ENCODE data around the gene SNX9. TPM values are rescaled to one million over a fixed set of nuclear protein-coding genes. Genes with fewer than 3 reads are reported as not detected.

SNX9 gene
- total RNA-seq, 1 experiment from 2014 or later: not detected

DNA sequence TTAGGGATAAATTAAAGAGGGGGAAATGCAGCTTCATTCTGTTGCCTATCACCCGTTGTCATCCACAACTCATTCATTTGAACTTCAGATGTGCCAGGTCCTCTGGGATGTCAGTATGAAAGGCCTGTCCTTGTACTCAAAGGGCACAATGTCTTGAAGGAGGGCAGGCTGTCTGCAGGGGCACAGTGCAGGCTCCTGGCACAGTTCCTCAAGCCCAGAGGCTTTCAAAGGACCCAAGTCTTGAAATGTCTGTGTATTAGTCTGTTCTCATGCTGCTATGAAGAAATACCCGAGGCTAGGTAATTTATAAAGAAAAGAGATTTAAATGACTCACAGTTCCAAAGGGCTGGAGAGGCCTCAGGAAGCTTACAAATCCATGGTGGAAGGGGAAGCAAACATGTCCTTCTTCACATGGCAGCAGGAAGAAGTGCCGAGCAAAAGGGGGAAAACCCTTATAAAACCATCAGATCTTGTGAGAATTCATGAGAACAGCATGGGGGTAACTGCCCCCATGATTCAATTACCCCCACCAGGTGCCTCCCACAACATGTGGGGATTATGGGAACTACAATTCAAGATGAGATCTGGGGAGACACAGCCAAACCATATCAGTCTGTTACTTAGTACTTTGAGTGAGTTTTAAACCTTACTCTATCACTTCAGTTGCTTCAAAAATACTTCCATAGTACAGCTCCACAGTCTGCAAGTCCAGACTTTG is 9.4 kb downstream of the SNX9 start:
- H2AFZ ChIP-seq (ENCODE audit: low read length): no peak overlapping the region
- H3K4me2 ChIP-seq (ENCODE audit: low read depth, low read length, poor library complexity, severe bottlenecking): no peak overlapping the region
- no peaks in the 10 kb centered on the region for H3K79me2 ChIP-seq (ENCODE audit: low read length)
- no peak for DNase-seq
- H3K4me3 ChIP-seq (ENCODE audit: low read length): no peak overlapping the region
- H4K20me1 ChIP-seq (ENCODE audit: insufficient read depth, low read depth, low read length): no peaks in the 10 kb centered on the region
- no peak overlapping the region for H3K9ac ChIP-seq (ENCODE audit: low read length)
- no peaks in the 10 kb centered on the region for H3K9me2 ChIP-seq (replicated peaks; ENCODE audit: insufficient read depth, low read length)
- H3K4me1 ChIP-seq (ENCODE audit: low read length): peaks cover 4% of the 10 kb centered on the region; the same call in 1 of the 2 replicates
- no peaks in the 10 kb centered on the region for H3K9me3 ChIP-seq (ENCODE audit: low read length)
- 0 out of 2 replicates have a peak, but pooled peaks cover 5% of the 10 kb centered on the region for H3K27me3 ChIP-seq (ENCODE audit: low read length)
- H3K27ac ChIP-seq (ENCODE audit: low read length): no peak overlapping the region
- no peaks in the 10 kb centered on the region for H3K36me3 ChIP-seq (ENCODE audit: insufficient read depth, low read length)

DNA sequence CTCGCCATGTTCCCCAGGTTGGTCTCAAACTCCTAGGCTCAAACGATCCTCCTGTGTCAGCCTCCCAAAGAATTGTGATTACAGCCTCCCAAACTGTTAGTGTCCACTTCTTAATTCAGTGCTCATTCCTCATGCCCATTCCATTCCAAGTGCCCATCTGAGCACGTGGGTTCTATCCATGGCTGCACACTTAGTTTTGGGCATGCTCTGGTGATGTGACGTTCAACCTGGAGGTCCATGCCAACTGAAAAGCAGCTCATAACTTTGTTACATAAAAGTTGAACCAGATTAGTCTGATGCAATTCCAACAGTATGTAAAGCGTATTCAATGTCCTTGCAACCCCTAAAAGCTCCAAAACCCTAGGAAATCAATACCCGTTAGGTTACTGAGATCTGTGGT is 11.5 kb downstream of the SNX9 start:
- no peaks in the 10 kb centered on the region for H3K9me3 ChIP-seq (ENCODE audit: low read length)
- H3K9ac ChIP-seq (ENCODE audit: low read length): no peak overlapping the region
- H3K4me1 ChIP-seq (ENCODE audit: low read length): peaks cover 4% of the 10 kb centered on the region; the same call in 1 of the 2 replicates
- H4K20me1 ChIP-seq (ENCODE audit: insufficient read depth, low read depth, low read length): no peaks in the 10 kb centered on the region
- no peaks in the 10 kb centered on the region for H3K36me3 ChIP-seq (ENCODE audit: insufficient read depth, low read length)
- no peak overlapping the region for H3K4me3 ChIP-seq (ENCODE audit: low read length)
- no peak overlapping the region for H2AFZ ChIP-seq (ENCODE audit: low read length)
- no peaks in the 10 kb centered on the region for H3K79me2 ChIP-seq (ENCODE audit: low read length)
- H3K27me3 ChIP-seq (ENCODE audit: low read length): 0 out of 2 replicates have a peak, but pooled peaks cover 5% of the 10 kb centered on the region
- H3K9me2 ChIP-seq (replicated peaks; ENCODE audit: insufficient read depth, low read length): no peaks in the 10 kb centered on the region
- no peak overlapping the region for H3K4me2 ChIP-seq (ENCODE audit: low read depth, low read length, poor library complexity, severe bottlenecking)
- H3K27ac ChIP-seq (ENCODE audit: low read length): no peak overlapping the region
- DNase-seq: no peak

DNA sequence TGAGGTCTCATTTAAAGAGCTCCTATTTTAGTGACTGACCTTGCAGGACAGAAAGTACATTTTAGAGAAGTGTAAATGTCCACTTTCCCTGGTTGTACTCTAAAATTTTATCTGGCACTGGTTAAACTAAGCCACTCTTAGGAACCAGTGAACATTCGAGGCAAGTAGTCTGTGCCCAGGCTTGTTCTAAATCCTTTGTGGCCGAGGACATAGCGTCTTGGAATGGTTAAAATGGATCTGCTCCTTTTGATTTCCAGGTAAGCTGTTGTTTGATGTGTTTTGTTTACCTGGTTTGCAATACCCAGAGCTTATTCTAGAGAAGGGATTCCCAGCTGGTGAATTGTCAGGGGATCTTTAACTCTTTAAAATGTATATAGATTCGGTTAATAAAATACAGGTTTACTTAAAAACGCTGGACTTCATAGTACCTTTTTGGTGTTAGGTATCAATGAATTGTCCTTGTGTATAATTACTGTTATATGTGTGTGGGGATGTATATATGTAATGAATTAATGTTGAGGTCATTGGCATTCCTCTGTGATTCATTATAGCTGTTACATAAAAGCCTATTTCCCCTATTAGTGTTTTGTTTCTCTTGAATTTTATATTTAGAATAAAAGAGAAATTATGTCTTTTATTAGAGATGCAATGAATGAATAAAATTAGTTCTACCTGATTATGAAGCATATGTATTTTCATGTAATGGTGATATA is 15.8 kb downstream of the SNX9 start:
- H4K20me1 ChIP-seq (ENCODE audit: insufficient read depth, low read depth, low read length): no peaks in the 10 kb centered on the region
- H3K27me3 ChIP-seq (ENCODE audit: low read length): no peaks in the 10 kb centered on the region
- no peak overlapping the region for H3K4me3 ChIP-seq (ENCODE audit: low read length)
- H3K4me1 ChIP-seq (ENCODE audit: low read length): no peaks in the 10 kb centered on the region; the same call in 1 of the 2 replicates
- H3K9ac ChIP-seq (ENCODE audit: low read length): no peak overlapping the region
- no peaks in the 10 kb centered on the region for H3K9me2 ChIP-seq (replicated peaks; ENCODE audit: insufficient read depth, low read length)
- H3K36me3 ChIP-seq (ENCODE audit: insufficient read depth, low read length): no peaks in the 10 kb centered on the region
- H3K27ac ChIP-seq (ENCODE audit: low read length): no peak overlapping the region
- H3K79me2 ChIP-seq (ENCODE audit: low read length): no peaks in the 10 kb centered on the region
- H3K9me3 ChIP-seq (ENCODE audit: low read length): no peaks in the 10 kb centered on the region
- no peak for DNase-seq
- no peak overlapping the region for H3K4me2 ChIP-seq (ENCODE audit: low read depth, low read length, poor library complexity, severe bottlenecking)
- H2AFZ ChIP-seq (ENCODE audit: low read length): no peak overlapping the region

DNA sequence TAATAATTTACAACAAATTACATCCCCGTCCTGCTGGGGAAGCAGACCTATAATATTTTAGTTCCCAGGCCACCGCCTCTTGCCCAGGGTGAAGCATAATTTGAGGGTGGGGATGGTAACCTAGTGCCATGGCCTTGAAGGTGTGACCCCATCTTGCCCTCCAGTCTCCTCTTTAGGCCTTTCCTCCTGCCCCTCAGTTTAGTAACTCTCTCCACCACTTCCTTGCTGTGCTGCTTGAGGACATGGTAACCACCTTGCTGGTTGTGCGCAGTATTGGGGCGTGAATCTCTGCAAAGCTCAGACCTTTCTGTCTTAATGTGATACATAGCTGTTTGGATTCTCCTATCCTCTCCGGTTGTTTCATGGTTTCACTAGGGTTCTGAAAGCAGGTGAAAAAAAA is 16.6 kb downstream of the SNX9 start:
- Histone ChIP-seq H3K9ac (ENCODE audit: low read length) (no peak overlapping the region), H3K27ac (ENCODE audit: low read length) (no peak overlapping the region), H3K9me2 (replicated peaks; ENCODE audit: insufficient read depth, low read length) (no peaks in the 10 kb centered on the region), H3K4me1 (ENCODE audit: low read length) (no peaks in the 10 kb centered on the region), H3K4me3 (ENCODE audit: low read length) (no peak overlapping the region), H3K27me3 (ENCODE audit: low read length) (no peaks in the 10 kb centered on the region), H3K9me3 (ENCODE audit: low read length) (no peaks in the 10 kb centered on the region), H4K20me1 (ENCODE audit: insufficient read depth, low read depth, low read length) (no peaks in the 10 kb centered on the region), H2AFZ (ENCODE audit: low read length) (no peak overlapping the region), H3K36me3 (ENCODE audit: insufficient read depth, low read length) (no peaks in the 10 kb centered on the region), H3K4me2 (ENCODE audit: low read depth, low read length, poor library complexity, severe bottlenecking) (no peak overlapping the region), H3K79me2 (ENCODE audit: low read length) (no peaks in the 10 kb centered on the region)
- DNase-seq: no peak

DNA sequence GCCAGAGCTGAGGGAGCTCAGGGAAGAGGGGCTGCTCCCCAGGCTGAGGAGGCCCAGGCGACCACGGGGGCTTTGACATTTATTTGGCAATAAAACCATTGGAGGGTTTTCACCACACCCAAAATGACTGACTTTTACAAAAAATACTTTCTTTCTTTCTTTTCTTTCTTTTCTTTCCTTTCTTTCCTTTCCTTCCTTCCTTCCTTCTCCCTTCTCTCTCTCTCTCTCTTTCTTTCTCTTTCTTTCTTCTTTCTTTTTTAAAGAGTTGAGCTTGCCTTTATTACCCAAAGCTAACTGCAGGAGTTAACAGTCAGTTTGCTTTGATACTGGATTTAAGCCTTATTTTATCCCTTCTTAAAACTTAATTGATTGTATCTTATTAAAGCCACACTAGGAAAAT is 17.2 kb downstream of the SNX9 start:
- H3K27ac ChIP-seq (ENCODE audit: low read length): no peak overlapping the region
- no peak overlapping the region for H3K9ac ChIP-seq (ENCODE audit: low read length)
- no peak for DNase-seq
- H2AFZ ChIP-seq (ENCODE audit: low read length): no peak overlapping the region
- H3K4me2 ChIP-seq (ENCODE audit: low read depth, low read length, poor library complexity, severe bottlenecking): no peak overlapping the region
- no peaks in the 10 kb centered on the region for H4K20me1 ChIP-seq (ENCODE audit: insufficient read depth, low read depth, low read length)
- no peaks in the 10 kb centered on the region for H3K79me2 ChIP-seq (ENCODE audit: low read length)
- H3K9me3 ChIP-seq (ENCODE audit: low read length): no peaks in the 10 kb centered on the region
- H3K9me2 ChIP-seq (replicated peaks; ENCODE audit: insufficient read depth, low read length): no peaks in the 10 kb centered on the region
- H3K4me3 ChIP-seq (ENCODE audit: low read length): no peak overlapping the region
- no peaks in the 10 kb centered on the region for H3K36me3 ChIP-seq (ENCODE audit: insufficient read depth, low read length)
- no peaks in the 10 kb centered on the region for H3K27me3 ChIP-seq (ENCODE audit: low read length)
- H3K4me1 ChIP-seq (ENCODE audit: low read length): no peaks in the 10 kb centered on the region

DNA sequence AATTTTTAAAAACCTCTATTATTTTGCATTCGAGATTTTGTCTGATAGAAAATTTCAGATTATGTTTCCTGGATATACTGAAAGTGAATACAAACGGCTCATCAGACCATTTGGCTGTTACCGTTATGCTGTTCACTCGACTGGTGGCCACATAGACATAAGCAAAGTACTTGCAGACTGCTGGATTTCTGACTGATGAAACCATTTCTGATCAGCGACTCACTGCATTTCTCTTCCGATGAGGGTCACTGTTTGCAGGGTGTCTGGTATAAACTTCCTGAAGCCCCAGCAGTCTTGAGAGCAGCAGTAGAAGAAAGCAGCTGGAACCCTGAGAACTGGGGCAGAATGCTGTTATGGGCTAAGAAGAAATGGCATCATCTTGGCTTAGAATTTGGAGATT is 17.7 kb downstream of the SNX9 start:
- Histone ChIP-seq H3K9me2 (replicated peaks; ENCODE audit: insufficient read depth, low read length) (no peaks in the 10 kb centered on the region), H3K4me2 (ENCODE audit: low read depth, low read length, poor library complexity, severe bottlenecking) (no peak overlapping the region), H3K4me3 (ENCODE audit: low read length) (no peak overlapping the region), H3K9me3 (ENCODE audit: low read length) (no peaks in the 10 kb centered on the region), H3K9ac (ENCODE audit: low read length) (no peak overlapping the region), H2AFZ (ENCODE audit: low read length) (no peak overlapping the region), H3K36me3 (ENCODE audit: insufficient read depth, low read length) (no peaks in the 10 kb centered on the region), H3K79me2 (ENCODE audit: low read length) (no peaks in the 10 kb centered on the region), H4K20me1 (ENCODE audit: insufficient read depth, low read depth, low read length) (no peaks in the 10 kb centered on the region), H3K27me3 (ENCODE audit: low read length) (no peaks in the 10 kb centered on the region), H3K4me1 (ENCODE audit: low read length) (no peaks in the 10 kb centered on the region), H3K27ac (ENCODE audit: low read length) (no peak overlapping the region)
- no peak for DNase-seq

DNA sequence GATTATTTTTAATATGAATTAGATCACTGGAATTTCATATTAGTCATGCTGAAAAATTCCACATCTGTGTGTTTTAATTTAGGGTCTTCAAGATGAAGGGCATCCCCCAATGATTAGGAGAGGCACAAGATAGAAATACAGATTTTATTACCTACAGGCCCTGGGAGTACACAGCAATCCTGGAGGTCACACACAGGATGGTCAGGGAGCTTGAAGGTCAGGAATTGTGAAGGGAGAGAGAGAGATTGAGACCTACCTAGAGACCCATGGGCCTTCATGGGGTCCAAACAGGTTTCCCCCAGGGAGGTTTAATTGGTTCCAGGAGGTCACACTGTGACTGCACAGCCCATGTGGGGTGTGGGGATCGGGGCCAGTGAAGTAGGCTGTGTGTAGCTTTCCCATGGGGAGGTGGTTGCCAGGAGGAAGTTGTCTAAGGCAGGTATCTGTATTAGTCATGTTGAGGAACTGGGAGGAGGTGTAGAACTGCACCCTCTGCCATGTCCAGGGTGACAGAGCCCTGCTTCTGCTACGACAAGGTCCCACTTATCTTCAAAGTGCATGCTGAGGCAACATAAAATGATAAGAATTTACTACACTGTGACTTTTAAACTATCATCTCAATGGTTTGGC is 18.3 kb downstream of the SNX9 start:
- no peak overlapping the region for H3K4me2 ChIP-seq (ENCODE audit: low read depth, low read length, poor library complexity, severe bottlenecking)

DNA sequence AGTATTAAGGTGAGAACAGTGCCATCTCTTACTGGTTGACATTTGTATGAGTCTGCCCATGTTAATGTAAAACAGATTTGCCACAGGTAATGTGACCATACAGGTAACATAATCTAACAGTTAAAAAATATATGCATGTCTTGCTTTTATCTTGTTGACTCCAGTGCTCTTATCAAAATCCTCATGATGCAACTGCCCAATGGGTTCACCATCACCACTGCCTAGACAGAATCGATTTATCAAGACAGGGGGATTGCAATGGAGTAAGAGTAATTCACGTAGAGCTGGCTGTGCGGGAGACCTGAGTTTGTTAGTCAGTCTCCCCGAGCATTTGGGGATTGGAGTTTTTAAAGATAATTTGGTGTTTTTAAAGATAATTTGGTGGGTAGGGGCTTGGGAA is 19.2 kb downstream of the SNX9 start:
- H3K4me2 ChIP-seq (ENCODE audit: low read depth, low read length, poor library complexity, severe bottlenecking): no peak overlapping the region
- H3K4me1 ChIP-seq (ENCODE audit: low read length): peaks cover 9% of the 10 kb centered on the region

More for the DNA sequence above, 18.3 kb downstream of the SNX9 start:
- no peak overlapping the region for H3K4me3 ChIP-seq (ENCODE audit: low read length)
- H3K36me3 ChIP-seq (ENCODE audit: insufficient read depth, low read length): no peaks in the 10 kb centered on the region
- no peak overlapping the region for H3K27ac ChIP-seq (ENCODE audit: low read length)
- H3K9me3 ChIP-seq (ENCODE audit: low read length): no peaks in the 10 kb centered on the region
- no peaks in the 10 kb centered on the region for H4K20me1 ChIP-seq (ENCODE audit: insufficient read depth, low read depth, low read length)
- no peaks in the 10 kb centered on the region for H3K9me2 ChIP-seq (replicated peaks; ENCODE audit: insufficient read depth, low read length)
- no peaks in the 10 kb centered on the region for H3K27me3 ChIP-seq (ENCODE audit: low read length)
- H3K9ac ChIP-seq (ENCODE audit: low read length): no peak overlapping the region
- peaks cover 5% of the 10 kb centered on the region for H3K4me1 ChIP-seq (ENCODE audit: low read length)
- DNase-seq: no peak
- H2AFZ ChIP-seq (ENCODE audit: low read length): no peak overlapping the region
- H3K79me2 ChIP-seq (ENCODE audit: low read length): no peaks in the 10 kb centered on the region

More for the DNA sequence above, 19.2 kb downstream of the SNX9 start:
- Histone ChIP-seq H3K9me3 (ENCODE audit: low read length) (no peaks in the 10 kb centered on the region), H3K27me3 (ENCODE audit: low read length) (no peaks in the 10 kb centered on the region), H3K9me2 (replicated peaks; ENCODE audit: insufficient read depth, low read length) (no peaks in the 10 kb centered on the region), H3K4me3 (ENCODE audit: low read length) (no peak overlapping the region), H4K20me1 (ENCODE audit: insufficient read depth, low read depth, low read length) (no peaks in the 10 kb centered on the region), H2AFZ (ENCODE audit: low read length) (no peak overlapping the region), H3K79me2 (ENCODE audit: low read length) (no peaks in the 10 kb centered on the region), H3K36me3 (ENCODE audit: insufficient read depth, low read length) (no peaks in the 10 kb centered on the region), H3K9ac (ENCODE audit: low read length) (no peak overlapping the region), H3K27ac (ENCODE audit: low read length) (no peak overlapping the region)
- DNase-seq: no peak

All from Karpas-422 (cell line).